Measurements from ENCODE around the gene TRIM71. TPM values are rescaled to one million over a fixed set of nuclear protein-coding genes. Genes with fewer than 3 reads are reported as not detected.

The TRIM71 gene
- total and polyA plus RNA-seq, 2 of the 13 experiments (the other 11 are each of a cell fraction or from before 2014, with no cell fraction given), result 21.7 to 76.9 TPM

DNA sequence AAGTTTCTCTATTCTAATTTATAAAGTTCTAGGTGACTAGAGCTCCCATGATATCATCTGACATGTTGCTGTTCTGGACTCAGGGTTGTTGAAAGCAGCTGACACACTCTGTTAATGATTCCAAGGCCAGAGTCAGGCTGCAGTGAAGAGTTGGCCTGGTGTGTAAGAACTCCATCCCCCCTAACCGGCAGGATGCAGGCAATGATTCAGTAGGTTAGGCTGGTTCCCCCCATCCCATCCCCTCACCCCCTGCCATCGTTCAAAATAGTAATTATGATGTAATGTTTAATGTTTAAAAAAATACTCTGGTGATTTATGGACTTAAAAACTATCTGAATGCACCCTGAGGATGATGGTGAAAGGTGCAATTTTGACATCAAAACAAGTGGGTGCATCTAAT, 4.6 kb upstream of the TRIM71 start (continued):
- TF ChIP-seq ZNF12 (CRISPR knock-in tag; IDR thresholded peaks at IDR 0.05) (peak; percentile 47; the same call in 1 of the 2 replicates), ZBTB37 (CRISPR knock-in tag; IDR thresholded peaks at IDR 0.05) (no peak), HOXA5 (CRISPR knock-in tag; IDR thresholded peaks at IDR 0.05) (0 out of 2 replicates have a peak, but pooled peaks have one; percentile 14), ZNF878 (CRISPR knock-in tag; IDR thresholded peaks at IDR 0.05) (no peak), ZGPAT (CRISPR knock-in tag; IDR thresholded peaks at IDR 0.05) (no peak), FOSL2 (CRISPR knock-in tag; IDR thresholded peaks at IDR 0.05) (peak; percentile 46), ZNF792 (CRISPR knock-in tag; IDR thresholded peaks at IDR 0.05) (0 out of 2 replicates have a peak, but pooled peaks have one; percentile 57), RARA (CRISPR knock-in tag; IDR thresholded peaks at IDR 0.05) (0 out of 2 replicates have a peak, but pooled peaks have one; percentile 14), CEBPG (CRISPR knock-in tag; IDR thresholded peaks at IDR 0.05) (peak; percentile 50)

DNA sequence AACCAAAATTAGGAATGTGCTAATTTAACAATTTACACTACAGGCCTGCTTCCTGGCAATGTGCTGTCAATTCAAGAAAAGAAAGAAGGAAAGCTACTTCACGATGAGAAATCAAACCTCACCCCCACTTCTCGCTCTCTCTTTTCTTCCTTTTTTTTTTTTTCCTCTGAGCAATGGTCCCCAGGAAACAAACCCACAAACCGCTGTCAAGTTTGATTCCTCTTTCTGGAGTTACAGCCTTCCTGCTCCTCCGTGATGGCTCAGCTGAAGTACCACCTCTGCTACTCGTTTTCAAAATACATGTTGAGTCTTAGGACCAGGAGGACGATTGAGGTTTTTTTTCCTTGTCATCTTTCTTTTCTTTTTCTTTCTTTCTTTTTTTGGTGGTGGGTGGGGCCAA, 3.4 kb upstream of the TRIM71 start:
- in situ Hi-C loops (cut with HindIII; ENCODE audit: extremely low pct_ligation_motif_present, low pct_unique_long_range_greater_than_20kb), result no loop called here
- Histone ChIP-seq H3K27me3 (ENCODE audit: control insufficient read depth in 1 of 2, insufficient read depth in 2 of 2, low read length in 2 of 2) (peaks cover 0 to 6% of the 10 kb centered on the region in 2 experiments; a peak in 1 of 5 replicates), H3K79me2 (ENCODE audit: insufficient read depth, low read length) (peaks cover 63% of the 10 kb centered on the region), H3K9ac (ENCODE audit: insufficient read depth, low read depth, low read length) (no peak overlapping the region), H3K4me3 (replicated peaks in 1 of 3; ENCODE audit: insufficient read depth in 1 of 3, low read depth in 2 of 3, low read length in 3 of 3) (no peak overlapping the region), H3K36me3 (replicated peaks in 1 of 2; ENCODE audit: control insufficient read depth in 1 of 2, insufficient read depth in 2 of 2, low read length in 2 of 2) (peaks cover 5 to 9% of the 10 kb centered on the region in 2 experiments; a peak in 4 of 5 replicates), H3K4me1 (ENCODE audit: insufficient read depth, low read length) (peaks cover 35% of the 10 kb centered on the region), H3K9me3 (ENCODE audit: low read length) (no peaks in the 10 kb centered on the region), H2AFZ (ENCODE audit: low read length) (peak overlapping the region; percentile 34), H3K4me2 (ENCODE audit: low read depth, low read length) (peak overlapping the region; percentile 94; the same call in 1 of the 2 replicates), H4K20me1 (ENCODE audit: insufficient read depth, low read length) (peaks cover 18% of the 10 kb centered on the region), H3K27ac (ENCODE audit: extremely low read length, insufficient read depth, low read length) (peak overlapping the region; percentile 27)
- DNase-seq (ENCODE audit: low spot score) (no peak), ATAC-seq (no peak), FAIRE-seq (no peak)
- 77% methylated on average over 6 of the region's 6 CpGs for WGBS (ENCODE audit: low lambda C conversion rate)
- intact Hi-C loops (cut with micrococcal nuclease; ENCODE audit: unreplicated experiment), result no loop called here
- ChIA-PET CTCF (ENCODE audit: low intra/inter-chr PET ratio, low total read pairs) (no interaction called here), POLR2A (interaction anchor here (1.7 to 5.6 kb wide), 5 partner anchors 10 to 42 kb away, joined by 8 to 36 read pairs (median 22); no protein-coding TSS in a partner anchor)
- BruUV-seq (replicated peaks), result no TSS peak
- TF ChIP-seq YY1 (IDR thresholded peaks at IDR 0.05; ENCODE audit: insufficient read depth, insufficient replicate concordance, low read depth, low read length) (no peak), ZNF558 (CRISPR knock-in tag; IDR thresholded peaks at IDR 0.05; ENCODE audit: borderline replicate concordance) (no peak), ZNF616 (CRISPR knock-in tag; IDR thresholded peaks at IDR 0.05; ENCODE audit: low read depth) (no peak), ARHGAP35 (CRISPR knock-in tag; IDR thresholded peaks at IDR 0.05; ENCODE audit: borderline replicate concordance) (no peak), BATF2 (CRISPR knock-in tag; IDR thresholded peaks at IDR 0.05) (no peak)
- TF ChIP-seq, protein P1, sequence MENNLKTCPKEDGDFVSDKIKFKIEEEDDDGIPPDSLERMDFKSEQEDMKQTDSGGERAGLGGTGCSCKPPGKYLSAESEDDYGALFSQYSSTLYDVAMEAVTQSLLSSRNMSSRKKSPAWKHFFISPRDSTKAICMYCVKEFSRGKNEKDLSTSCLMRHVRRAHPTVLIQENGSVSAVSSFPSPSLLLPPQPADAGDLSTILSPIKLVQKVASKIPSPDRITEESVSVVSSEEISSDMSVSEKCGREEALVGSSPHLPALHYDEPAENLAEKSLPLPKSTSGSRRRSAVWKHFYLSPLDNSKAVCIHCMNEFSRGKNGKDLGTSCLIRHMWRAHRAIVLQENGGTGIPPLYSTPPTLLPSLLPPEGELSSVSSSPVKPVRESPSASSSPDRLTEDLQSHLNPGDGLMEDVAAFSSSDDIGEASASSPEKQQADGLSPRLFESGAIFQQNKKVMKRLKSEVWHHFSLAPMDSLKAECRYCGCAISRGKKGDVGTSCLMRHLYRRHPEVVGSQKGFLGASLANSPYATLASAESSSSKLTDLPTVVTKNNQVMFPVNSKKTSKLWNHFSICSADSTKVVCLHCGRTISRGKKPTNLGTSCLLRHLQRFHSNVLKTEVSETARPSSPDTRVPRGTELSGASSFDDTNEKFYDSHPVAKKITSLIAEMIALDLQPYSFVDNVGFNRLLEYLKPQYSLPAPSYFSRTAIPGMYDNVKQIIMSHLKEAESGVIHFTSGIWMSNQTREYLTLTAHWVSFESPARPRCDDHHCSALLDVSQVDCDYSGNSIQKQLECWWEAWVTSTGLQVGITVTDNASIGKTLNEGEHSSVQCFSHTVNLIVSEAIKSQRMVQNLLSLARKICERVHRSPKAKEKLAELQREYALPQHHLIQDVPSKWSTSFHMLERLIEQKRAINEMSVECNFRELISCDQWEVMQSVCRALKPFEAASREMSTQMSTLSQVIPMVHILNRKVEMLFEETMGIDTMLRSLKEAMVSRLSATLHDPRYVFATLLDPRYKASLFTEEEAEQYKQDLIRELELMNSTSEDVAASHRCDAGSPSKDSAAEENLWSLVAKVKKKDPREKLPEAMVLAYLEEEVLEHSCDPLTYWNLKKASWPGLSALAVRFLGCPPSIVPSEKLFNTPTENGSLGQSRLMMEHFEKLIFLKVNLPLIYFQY (CRISPR knock-in tag; IDR thresholded peaks at IDR 0.05; ENCODE audit: borderline replicate concordance), result no peak
- TF ChIP-seq, protein P2, sequence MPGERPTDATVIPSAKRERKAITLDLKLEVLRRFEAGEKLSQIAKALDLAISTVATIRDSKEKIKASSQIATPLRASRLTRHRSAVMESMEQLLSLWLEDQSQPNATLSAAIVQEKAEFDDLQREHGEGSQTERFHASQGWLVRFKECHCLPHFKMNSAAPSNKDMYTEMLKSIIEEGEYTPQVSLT (CRISPR knock-in tag; IDR thresholded peaks at IDR 0.05; ENCODE audit: borderline replicate concordance, low read depth), result no peak

All from HepG2 (cell line).